H1 (cell line): ENCODE measurements around the gene TBL2. TPM values are rescaled to one million over a fixed set of nuclear protein-coding genes. Genes with fewer than 3 reads are reported as not detected.

ENCODE experiments used
- CTCF ChIA-PET: fragments of 300-600 bp; sonication (Branson Sonifier 250); formaldehyde crosslinking; loops from one replicate; lab custom pipeline; 2021; ENCODE audit not compliant: partially characterized antibody; lab: Charles Lee
- POLR2A ChIA-PET: fragments of 300-600 bp; sonication (Branson Sonifier 250); formaldehyde crosslinking; loops from one replicate; lab custom pipeline; 2021; ENCODE audit warnings: inconsistent platforms; ENCODE audit not compliant: partially characterized antibody; lab: Charles Lee
- DNase-seq, 2 experiments: peaks; one replicate each; pipeline versions ENCODE4 v3.0.0 to v3.0.0-alpha.2; 2010 to 2022; ENCODE audit warnings: low spot score in 2 of 2, low read depth in 1 of 2, mixed read lengths in 1 of 2
- FAIRE-seq: peaks from 2 replicates; lab custom pipeline; 2011; peaks lifted over from hg19 to GRCh38; lab: Jason Lieb, UNC
- H2AFZ ChIP-seq: 2 replicates; pipeline ENCODE4 v1.8.1; 2012; ENCODE audit warnings: low read length, inconsistent platforms
- H2AK5ac ChIP-seq: 2 replicates; pipeline ENCODE4 v1.6.1; 2013; ENCODE audit warnings: low read depth, low read length
- H2BK120ac ChIP-seq: replicated peaks from 2 replicates; pipeline ENCODE3; 2013; ENCODE audit warnings: low read depth, low read length, inconsistent platforms
- H2BK12ac ChIP-seq: 2 replicates; pipeline ENCODE4 v1.6.1; 2013; ENCODE audit warnings: low read depth, low read length
- H2BK15ac ChIP-seq: 2 replicates; pipeline ENCODE4 v1.6.1; 2013; ENCODE audit warnings: low read length
- H2BK20ac ChIP-seq: 2 replicates; pipeline ENCODE4 v1.6.1; 2013; ENCODE audit warnings: low read length
- H2BK5ac ChIP-seq: 2 replicates; pipeline ENCODE4 v1.6.1; 2013; ENCODE audit warnings: low read depth, low read length
- H3K14ac ChIP-seq: 2 replicates; pipeline ENCODE4 v1.6.1; 2013; ENCODE audit warnings: inconsistent platforms; ENCODE audit not compliant: insufficient read length
- H3K18ac ChIP-seq: 2 replicates; pipeline ENCODE4 v1.6.1; 2013; ENCODE audit warnings: low read length; ENCODE audit errors: extremely low read depth
- H3K23ac ChIP-seq: 2 replicates; pipeline ENCODE4 v1.6.1; 2013; ENCODE audit warnings: inconsistent platforms; ENCODE audit not compliant: insufficient read length
- H3K23me2 ChIP-seq: 2 replicates; pipeline ENCODE4 v1.6.1; 2013; ENCODE audit warnings: low read depth, low read length
- H3K27ac ChIP-seq: 2 replicates; pipeline ENCODE4 v1.6.1; 2011; ENCODE audit warnings: low read depth, low read length, inconsistent platforms
- H3K27me3 ChIP-seq, 4 experiments: replicated peaks in 1 of 4; 1 replicate in 1 of 4; 2 replicates in 3 of 4; pipeline versions ENCODE4 v1.6.1 to v1.8.1; 2011 to 2013; ENCODE audit warnings: low read length in 3 of 4, mild to moderate bottlenecking in 3 of 4, inconsistent platforms in 2 of 4, mixed read lengths in 2 of 4, moderate library complexity in 1 of 4; ENCODE audit not compliant: control insufficient read depth in 3 of 4, insufficient read depth in 3 of 4; ENCODE audit errors: extremely low read depth in 1 of 4
- H3K36me3 ChIP-seq, 4 experiments: 2 replicates each; pipeline versions ENCODE4 v1.6.1 to v1.8.1; 2011 to 2013; ENCODE audit warnings: mild to moderate bottlenecking in 4 of 4, low read length in 3 of 4, moderate library complexity in 2 of 4, control low read depth in 1 of 4, inconsistent platforms in 1 of 4; ENCODE audit not compliant: insufficient read depth in 4 of 4, control insufficient read depth in 2 of 4
- H3K4ac ChIP-seq: replicated peaks from 2 replicates; pipeline ENCODE3; 2013; ENCODE audit warnings: low read length, low read depth, mixed read lengths, inconsistent platforms; ENCODE audit not compliant: insufficient read length
- H3K4me1 ChIP-seq, 4 experiments: replicated peaks in 1 of 4; 1 replicate in 1 of 4; 2 replicates in 3 of 4; pipeline versions ENCODE4 v1.6.1 to v1.8.1; 2011 to 2013; ENCODE audit warnings: low read length in 3 of 4, inconsistent platforms in 2 of 4, mixed read lengths in 1 of 4; ENCODE audit not compliant: insufficient read depth in 4 of 4, control insufficient read depth in 3 of 4
- H3K4me2 ChIP-seq, 2 experiments: 2 replicates each; pipeline versions ENCODE4 v1.6.1 to v1.8.1; 2011 to 2013; ENCODE audit warnings: low read depth in 2 of 2, low read length in 2 of 2, control low read depth in 1 of 2, inconsistent platforms in 1 of 2, mild to moderate bottlenecking in 1 of 2; ENCODE audit not compliant: insufficient read depth in 1 of 2
- H3K4me3 ChIP-seq, 4 experiments: fragments of 200-600, 300-600 bp in 1 of 4; sonication (generic), shearing (Covaris generic), sonication (Bioruptor Twin) in 1 of 4; 2 replicates each; pipeline versions ENCODE4 v1.5.1 to v1.8.1; 2011 to 2016; ENCODE audit warnings: low read length in 4 of 4, low read depth in 3 of 4, control low read depth in 2 of 4, inconsistent platforms in 2 of 4, mild to moderate bottlenecking in 2 of 4, mixed read lengths in 1 of 4, moderate library complexity in 1 of 4; ENCODE audit not compliant: insufficient read depth in 2 of 4; ENCODE audit errors: extremely low read depth in 1 of 4
- H3K56ac ChIP-seq: replicated peaks from 2 replicates; pipeline ENCODE3; 2013; ENCODE audit warnings: low read depth, mild to moderate bottlenecking, mixed read lengths, low read length, inconsistent platforms; ENCODE audit not compliant: insufficient read length
- H3K79me1 ChIP-seq: 2 replicates; pipeline ENCODE4 v1.6.1; 2013; ENCODE audit warnings: low read depth, low read length, control low read depth
- H3K79me2 ChIP-seq, 2 experiments: 2 replicates each; pipeline versions ENCODE4 v1.6.1 to v1.8.1; 2012 to 2013; ENCODE audit warnings: low read length in 2 of 2, mild to moderate bottlenecking in 2 of 2, inconsistent platforms in 1 of 2; ENCODE audit not compliant: insufficient read depth in 2 of 2, control insufficient read depth in 1 of 2
- H3K9ac ChIP-seq, 4 experiments: replicated peaks in 1 of 4; 1 replicate in 1 of 4; 2 replicates in 3 of 4; pipeline versions ENCODE4 v1.6.1 to v1.8.1; 2011 to 2013; ENCODE audit warnings: low read depth in 3 of 4, low read length in 3 of 4, control low read depth in 2 of 4, mild to moderate bottlenecking in 2 of 4, moderate library complexity in 2 of 4, inconsistent platforms in 1 of 4; ENCODE audit errors: extremely low read depth in 1 of 4
- H3K9me3 ChIP-seq, 2 experiments: 2 replicates each; pipeline versions ENCODE4 v1.6.1 to v1.8.1; 2012 to 2013; ENCODE audit warnings: mild to moderate bottlenecking in 2 of 2, moderate library complexity in 2 of 2, control low read depth in 1 of 2, inconsistent platforms in 1 of 2, low read depth in 1 of 2, low read length in 1 of 2, mixed read lengths in 1 of 2; ENCODE audit not compliant: insufficient read depth in 2 of 2
- H4K20me1 ChIP-seq, 2 experiments: replicated peaks in 1 of 2; 2 replicates each; pipeline versions ENCODE3 to v1.8.1; 2011 to 2013; ENCODE audit warnings: inconsistent platforms in 2 of 2, low read length in 2 of 2, mild to moderate bottlenecking in 1 of 2; ENCODE audit not compliant: insufficient read depth in 2 of 2, control insufficient read depth in 1 of 2
- H4K5ac ChIP-seq: 2 replicates; pipeline ENCODE4 v1.6.1; 2013; ENCODE audit warnings: low read length, low read depth, mixed read lengths, inconsistent platforms; ENCODE audit not compliant: insufficient read length
- H4K8ac ChIP-seq: 2 replicates; pipeline ENCODE4 v1.8.0; 2013; ENCODE audit warnings: mild to moderate bottlenecking, moderate library complexity, low read length, inconsistent platforms; ENCODE audit not compliant: insufficient read depth; ENCODE audit errors: extremely low read depth
- H4K91ac ChIP-seq: replicated peaks from 2 replicates; pipeline ENCODE3; 2013; ENCODE audit warnings: low read length, mixed read lengths, inconsistent platforms; ENCODE audit not compliant: insufficient read length
- GTF2F1 ChIP-seq: IDR thresholded peaks from 2 replicates; pipeline ENCODE4 v1.6.1; 2012; ENCODE audit warnings: low read depth, low read length, improper control_type of control experiment, borderline replicate concordance
- WGBS, 2 experiments: shearing (Covaris generic) in 1 of 2; methylation state at CpG; one replicate each; pipeline versions ENCODE4 v1.1.6 to v1.1.7; 2013 to 2015; ENCODE audit warnings: low lambda C conversion rate in 2 of 2, mixed read lengths in 2 of 2, inconsistent platforms in 1 of 2, low coverage in 1 of 2, missing lambda C conversion rate in 1 of 2; ENCODE audit not compliant: insufficient replicate concordance in 2 of 2, insufficient coverage in 1 of 2, insufficient read length in 1 of 2; ENCODE audit errors: extremely low coverage in 1 of 2, missing lambda C conversion rate in 1 of 2; 5-methylcytosine and 5-hydroxymethylcytosine counted together
- polyA plus RNA-seq, 7 experiments: library from polyadenylated mRNA; depleted of rRNA in 3 of 7; stranded (reverse) in 5 of 7; unstranded in 2 of 7; fragments of >200 nt in 5 of 7; fragments of 200-250 nt in 2 of 7; gene quantifications; 1 replicate in 5 of 7; 2 replicates in 1 of 7; 4 replicates in 1 of 7; pipeline versions ENCODE4 v1.2.1 to v1.2.3, GENCODE V29; 2011 to 2013; ENCODE audit warnings: missing spikeins in 2 of 7, mixed read lengths in 2 of 7
- total RNA-seq: library from RNA; stranded (reverse); fragmentation: NEBNext Ultra II Directional; extraction: Animal tissue kit (Norgen Biotek cat#: 25700); gene quantifications from 2 replicates; pipeline ENCODE4 v1.2.1, GENCODE V29; 2021

TBL2 gene
- total and polyA plus RNA-seq, 2 of the 8 experiments (the other 6 are each of a cell fraction or from before 2014, with no cell fraction given), result 25.8 to 29.7 TPM

- H3K27me3 ChIP-seq, result peaks cover 0 to 21% (median 9%) of the 10 kb centered on the region in 4 experiments; a peak in 4 of 7 replicates
- H3K23me2 ChIP-seq, result no peaks in the 10 kb centered on the region
- CTCF ChIA-PET, result interaction anchor here (0.6 to 4.5 kb wide), 10 partner anchors 20 to 253 kb away, joined by 3 to 29 read pairs (median 4); no protein-coding TSS in a partner anchor
- H3K79me1 ChIP-seq, result no peaks in the 10 kb centered on the region
- H3K4me1 ChIP-seq, result no peaks in the 10 kb centered on the region
- H4K91ac ChIP-seq, result no peak overlapping the region
- H3K79me2 ChIP-seq, result no peaks in the 10 kb centered on the region
- H4K5ac ChIP-seq, result no peak overlapping the region
- no peak overlapping the region for H3K9ac ChIP-seq
- WGBS, 2 experiments, result 87% methylated on average over 12 of the region's 12 CpGs; no CpG with 5 or more reads in 1 of the 2 experiments
- peaks cover 0 to 2% of the 10 kb centered on the region in 2 experiments for H4K20me1 ChIP-seq
- no peaks in the 10 kb centered on the region for H3K9me3 ChIP-seq
- H2BK5ac ChIP-seq, result no peak overlapping the region
- no peak overlapping the region for H2AFZ ChIP-seq
- H3K14ac ChIP-seq, result no peak overlapping the region
- no peak overlapping the region for H3K27ac ChIP-seq
- no peak overlapping the region for H2AK5ac ChIP-seq
- H2BK20ac ChIP-seq, result no peak overlapping the region
- H2BK12ac ChIP-seq, result no peak overlapping the region
- DNase-seq (no peak), FAIRE-seq (no peak)
- no peak overlapping the region for H3K4me3 ChIP-seq
- no peak overlapping the region for H2BK120ac ChIP-seq
- no peak overlapping the region for H3K4me2 ChIP-seq
- H3K36me3 ChIP-seq, result no peaks in the 10 kb centered on the region
- POLR2A ChIA-PET, result interaction anchor here (0.8 to 1.7 kb wide), 4 partner anchors 12 to 64 kb away, joined by 3 to 7 read pairs (median 6); partner anchors contain the start of gene BAZ1B
- no peak overlapping the region for H2BK15ac ChIP-seq
- no peak overlapping the region for H3K56ac ChIP-seq
- H3K23ac ChIP-seq, result no peak overlapping the region
- no peak overlapping the region for H4K8ac ChIP-seq
- H3K4ac ChIP-seq, result no peak overlapping the region
- no peak overlapping the region for H3K18ac ChIP-seq
- TF ChIP-seq GTF2F1, result no peak
Measured at GRCh38 chr7:73586911-73587310, 8.5 kb upstream of the TBL2 start.
